Stimulated activated naive CD8-positive, alpha-beta T cell treated with anti-CD3 and anti-CD28 coated beads, Interleukin-15, Interleukin-2, amounts not matched to agents 100 ng/mL and 50 ng/mL, for 24 hours (primary cell): ENCODE measurements around the gene SLC35A2.

Experiments
- H3K27ac Mint-ChIP-seq: one replicate; pipeline ENCODE4 v1.8.0; 2021; ENCODE audit warnings: mild to moderate bottlenecking, mixed read lengths
- H3K27me3 Mint-ChIP-seq: one replicate; pipeline ENCODE4 v1.8.0; 2021; ENCODE audit warnings: mixed read lengths
- H3K36me3 Mint-ChIP-seq: one replicate; pipeline ENCODE4 v1.8.0; 2021; ENCODE audit warnings: low read depth, mixed read lengths
- H3K4me1 Mint-ChIP-seq: one replicate; pipeline ENCODE4 v1.8.0; 2021; ENCODE audit warnings: low read depth, mixed read lengths
- H3K4me3 Mint-ChIP-seq: one replicate; pipeline ENCODE4 v1.8.0; 2021; ENCODE audit warnings: mild to moderate bottlenecking, mixed read lengths
- H3K9me3 Mint-ChIP-seq: one replicate; pipeline ENCODE4 v1.8.0; 2021; ENCODE audit warnings: mixed read lengths

SLC35A2 gene

GRCh38 chrX:48918301-48918642, 6.8 kb upstream of the SLC35A2 start:
- Mint-ChIP-seq H3K36me3 (peaks cover 61% of the 10 kb centered on the region), H3K27ac (peak overlapping the region; percentile 90), H3K4me1 (peaks cover 70% of the 10 kb centered on the region), H3K4me3 (peak overlapping the region; percentile 96), H3K27me3 (no peaks in the 10 kb centered on the region), H3K9me3 (no peaks in the 10 kb centered on the region)

DNA sequence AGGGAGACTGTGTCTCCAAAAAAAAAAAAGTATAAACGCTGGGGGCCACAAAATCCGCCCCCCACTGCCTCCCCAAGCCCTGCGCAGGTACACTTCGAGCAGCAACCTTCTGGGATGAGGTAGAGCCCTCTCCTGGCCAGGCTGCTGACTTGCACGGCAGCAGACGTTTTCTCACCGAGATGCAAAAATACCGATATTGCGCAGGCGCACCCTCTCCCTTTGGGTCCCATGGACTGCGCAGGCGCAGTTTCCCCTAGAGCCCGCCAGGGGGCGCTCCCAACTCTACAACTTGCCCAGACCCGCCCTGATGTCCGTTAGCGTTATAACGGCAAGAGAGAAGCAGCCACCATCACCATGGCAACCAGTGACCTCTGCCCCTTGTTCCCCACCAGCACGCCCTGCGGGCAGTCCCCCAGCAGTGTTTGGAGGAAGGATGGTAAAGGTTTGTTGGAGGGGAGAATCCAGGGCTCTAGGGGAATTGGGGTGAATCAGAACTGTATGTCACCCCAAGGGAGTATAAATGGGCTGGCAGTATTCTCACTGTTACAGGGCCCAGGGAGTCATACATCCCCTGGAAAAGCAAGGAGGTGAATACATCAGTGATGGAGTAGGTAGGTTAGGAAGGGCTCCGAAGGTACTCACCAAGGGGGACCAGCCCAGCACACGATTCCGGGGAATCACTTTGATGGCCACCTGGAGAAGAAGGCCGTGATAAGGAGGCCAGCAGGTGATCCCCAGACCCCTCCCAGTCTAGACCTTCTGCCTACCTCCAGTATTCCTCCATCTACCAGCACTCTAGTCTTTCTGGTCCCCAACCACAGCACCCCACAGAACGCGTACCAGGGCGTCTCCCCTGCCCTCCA, 5.9 kb upstream of the SLC35A2 start:
- no peaks in the 10 kb centered on the region for H3K9me3 Mint-ChIP-seq
- H3K27ac Mint-ChIP-seq, result peak overlapping the region; percentile 90
- H3K4me3 Mint-ChIP-seq, result peak overlapping the region; percentile 96
- peaks cover 59% of the 10 kb centered on the region for H3K36me3 Mint-ChIP-seq
- no peaks in the 10 kb centered on the region for H3K27me3 Mint-ChIP-seq
- H3K4me1 Mint-ChIP-seq, result peaks cover 74% of the 10 kb centered on the region

DNA sequence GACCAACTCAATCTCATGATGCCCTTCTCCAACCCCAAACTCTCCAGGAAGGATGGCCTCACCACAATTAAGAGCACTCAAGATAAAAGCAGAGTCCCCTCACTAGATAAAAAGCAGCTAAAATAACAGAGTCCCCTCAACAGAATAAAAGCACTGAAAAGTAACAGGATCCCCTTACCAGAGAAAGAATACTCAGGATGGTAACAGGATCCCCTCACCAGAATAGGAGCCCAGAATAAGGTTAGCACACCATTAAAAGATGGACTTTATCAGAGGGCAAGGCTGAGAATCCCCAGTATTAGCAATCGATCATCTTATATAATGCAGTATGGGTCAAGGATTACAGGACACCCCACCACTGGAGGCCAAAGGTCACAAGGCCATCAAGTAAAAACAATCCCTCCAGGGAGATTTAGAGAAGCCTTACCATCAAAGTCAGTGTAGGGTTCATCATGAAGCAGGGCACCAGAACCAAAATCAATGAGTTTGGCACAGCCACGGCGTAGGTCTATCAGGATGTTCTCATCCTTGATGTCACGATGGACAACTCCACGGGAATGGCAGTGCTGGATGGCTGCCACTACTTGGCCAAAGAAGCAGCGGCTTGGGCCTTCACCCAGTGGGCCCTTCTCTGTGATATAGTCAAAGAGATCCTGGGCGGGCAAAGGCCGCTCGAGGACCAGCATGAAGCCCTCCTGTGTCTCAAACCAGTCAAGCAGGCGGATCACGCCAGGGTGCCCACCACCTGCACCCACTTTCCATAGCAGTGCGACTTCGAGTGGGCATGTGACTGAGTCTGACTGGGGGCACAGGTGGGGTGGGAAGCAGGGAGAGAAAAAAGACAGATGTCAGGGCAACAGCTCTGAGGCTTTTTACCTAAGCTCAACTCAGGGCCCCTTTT, 3.4 kb upstream of the SLC35A2 start:
- peaks cover 71% of the 10 kb centered on the region for H3K4me1 Mint-ChIP-seq

DNA sequence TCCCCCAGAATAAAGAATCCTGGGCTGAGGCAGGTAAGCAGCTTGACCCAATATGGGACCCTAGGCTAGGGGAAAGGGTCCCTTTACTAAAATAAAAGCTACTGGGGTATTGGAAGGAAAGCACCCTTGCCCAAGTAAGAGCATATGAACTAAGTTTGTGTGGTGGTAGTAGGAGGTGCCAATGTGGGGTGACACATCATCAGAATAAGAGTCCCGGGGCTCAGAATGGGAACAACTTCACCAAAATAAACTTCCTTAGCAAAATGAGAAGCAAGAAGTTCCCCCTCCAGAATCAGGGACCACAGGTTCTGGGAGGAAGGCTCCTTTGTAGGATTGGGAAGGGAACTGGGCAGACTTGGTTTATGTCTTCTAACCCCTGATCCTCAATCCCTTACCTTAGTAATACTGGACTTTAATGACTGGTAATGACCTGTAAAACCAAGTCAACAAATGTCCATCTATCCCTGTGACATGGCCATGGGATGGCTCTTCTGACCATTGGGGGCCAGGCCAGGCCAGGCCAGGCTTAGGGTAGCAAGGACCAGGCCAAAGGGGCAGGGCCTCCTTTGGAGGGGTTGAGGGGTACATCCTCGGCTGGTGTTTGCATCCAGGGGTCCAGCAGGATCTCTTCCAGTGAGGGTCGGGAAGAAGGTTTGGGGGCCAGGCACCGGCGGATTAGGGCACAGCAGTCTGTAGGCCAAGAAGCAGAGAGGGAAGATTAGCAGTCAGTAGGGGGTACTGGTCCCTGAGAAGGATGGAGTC, 2.3 kb upstream of the SLC35A2 start:
- Mint-ChIP-seq H3K27ac (peak overlapping the region; percentile 65), H3K9me3 (no peaks in the 10 kb centered on the region), H3K4me3 (peak overlapping the region; percentile 96), H3K4me1 (peaks cover 62% of the 10 kb centered on the region), H3K36me3 (peaks cover 62% of the 10 kb centered on the region), H3K27me3 (no peaks in the 10 kb centered on the region)

More for the DNA sequence above, 3.4 kb upstream of the SLC35A2 start:
- Mint-ChIP-seq H3K4me3 (peak overlapping the region; percentile 96), H3K27ac (peak overlapping the region; percentile 55), H3K36me3 (peaks cover 65% of the 10 kb centered on the region), H3K9me3 (no peaks in the 10 kb centered on the region), H3K27me3 (no peaks in the 10 kb centered on the region)

- Mint-ChIP-seq H3K4me1 (peaks cover 55% of the 10 kb centered on the region), H3K4me3 (peak overlapping the region; percentile 96), H3K27ac (peak overlapping the region; percentile 95), H3K9me3 (no peaks in the 10 kb centered on the region), H3K27me3 (no peaks in the 10 kb centered on the region), H3K36me3 (peaks cover 41% of the 10 kb centered on the region)
Measured at GRCh38 chrX:48910926-48911411, 477 bp downstream of the SLC35A2 start.

DNA sequence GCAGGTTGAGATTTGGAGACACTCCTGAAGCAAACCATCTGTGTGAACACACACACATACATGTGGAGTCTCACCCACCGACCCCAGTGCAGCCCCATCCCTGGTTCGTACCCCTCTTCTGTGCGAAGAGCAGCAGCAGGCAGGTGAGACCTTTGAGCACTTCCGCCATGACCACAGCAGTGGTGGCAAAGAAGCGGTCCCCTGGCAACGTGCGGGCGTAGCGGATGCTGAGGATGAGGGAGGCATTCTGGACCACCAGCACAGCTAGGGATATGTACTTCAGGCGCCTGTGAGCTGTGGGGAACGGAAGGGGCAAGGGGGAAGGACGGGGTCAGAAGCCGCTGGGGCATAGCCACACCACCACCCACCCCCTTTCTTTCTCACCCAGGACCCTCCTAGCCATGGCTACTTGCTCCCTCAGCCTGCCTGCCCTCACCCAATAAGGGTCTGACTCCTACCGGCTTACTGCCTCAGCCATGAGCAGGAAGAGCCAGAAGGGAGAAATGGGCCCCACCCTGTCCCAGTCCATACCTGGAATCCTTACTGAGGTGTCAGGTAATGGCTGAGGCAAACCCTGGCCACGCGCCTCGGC, 1.6 kb downstream of the SLC35A2 start:
- peaks cover 33% of the 10 kb centered on the region for H3K36me3 Mint-ChIP-seq
- peaks cover 45% of the 10 kb centered on the region for H3K4me1 Mint-ChIP-seq
- no peaks in the 10 kb centered on the region for H3K9me3 Mint-ChIP-seq
- no peaks in the 10 kb centered on the region for H3K27me3 Mint-ChIP-seq
- peak overlapping the region; percentile 96 for H3K4me3 Mint-ChIP-seq
- no peak overlapping the region for H3K27ac Mint-ChIP-seq

GRCh38 chrX:48908600-48908999, 2.8 kb downstream of the SLC35A2 start:
- H3K27me3 Mint-ChIP-seq, result no peaks in the 10 kb centered on the region
- no peak overlapping the region for H3K27ac Mint-ChIP-seq
- H3K4me3 Mint-ChIP-seq, result no peak overlapping the region
- H3K4me1 Mint-ChIP-seq, result peaks cover 33% of the 10 kb centered on the region
- H3K36me3 Mint-ChIP-seq, result peaks cover 22% of the 10 kb centered on the region
- no peaks in the 10 kb centered on the region for H3K9me3 Mint-ChIP-seq

GRCh38 chrX:48905090-48905790, 6.2 kb downstream of the SLC35A2 start:
- no peak overlapping the region for H3K4me3 Mint-ChIP-seq
- H3K36me3 Mint-ChIP-seq, result peaks cover 15% of the 10 kb centered on the region
- H3K9me3 Mint-ChIP-seq, result no peaks in the 10 kb centered on the region
- no peak overlapping the region for H3K27ac Mint-ChIP-seq
- peaks cover under 1% of the 10 kb centered on the region for H3K4me1 Mint-ChIP-seq
- no peaks in the 10 kb centered on the region for H3K27me3 Mint-ChIP-seq

GRCh38 chrX:48904626-48905025, 6.8 kb downstream of the SLC35A2 start:
- no peaks in the 10 kb centered on the region for H3K9me3 Mint-ChIP-seq
- H3K36me3 Mint-ChIP-seq, result peaks cover 15% of the 10 kb centered on the region
- H3K4me3 Mint-ChIP-seq, result no peak overlapping the region
- no peaks in the 10 kb centered on the region for H3K27me3 Mint-ChIP-seq
- H3K4me1 Mint-ChIP-seq, result no peaks in the 10 kb centered on the region
- H3K27ac Mint-ChIP-seq, result no peak overlapping the region

DNA sequence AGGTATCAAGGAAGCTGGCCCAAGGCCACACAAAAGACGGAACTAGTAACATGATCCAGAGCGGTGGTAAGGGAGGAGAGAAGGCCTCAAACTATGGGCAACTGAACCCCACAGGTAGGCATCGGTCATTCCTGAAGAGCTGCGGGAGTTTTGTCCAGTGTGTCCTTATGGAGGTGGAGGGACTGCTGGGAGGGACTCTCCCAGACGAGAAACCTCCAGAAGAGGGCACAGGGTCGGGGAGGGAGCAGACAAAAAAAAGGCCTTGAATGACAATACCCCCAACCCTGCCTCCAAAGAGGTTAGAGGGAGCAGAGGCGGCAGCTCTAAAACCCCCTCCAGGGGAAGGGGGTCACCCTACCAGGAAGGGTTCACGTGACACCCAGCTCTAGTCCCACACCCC, 7.3 kb downstream of the SLC35A2 start:
- no peak overlapping the region for H3K4me3 Mint-ChIP-seq
- H3K36me3 Mint-ChIP-seq, result peaks cover 15% of the 10 kb centered on the region
- H3K27me3 Mint-ChIP-seq, result no peaks in the 10 kb centered on the region
- no peak overlapping the region for H3K27ac Mint-ChIP-seq
- no peaks in the 10 kb centered on the region for H3K9me3 Mint-ChIP-seq
- H3K4me1 Mint-ChIP-seq, result no peaks in the 10 kb centered on the region

GRCh38 chrX:48903290-48903689, 8.2 kb downstream of the SLC35A2 start:
- H3K27ac Mint-ChIP-seq, result peak overlapping the region; percentile 49
- H3K36me3 Mint-ChIP-seq, result peaks cover 15% of the 10 kb centered on the region
- no peaks in the 10 kb centered on the region for H3K9me3 Mint-ChIP-seq
- H3K27me3 Mint-ChIP-seq, result no peaks in the 10 kb centered on the region
- peaks cover 3% of the 10 kb centered on the region for H3K4me1 Mint-ChIP-seq
- H3K4me3 Mint-ChIP-seq, result no peak overlapping the region

- Mint-ChIP-seq H3K27me3 (no peaks in the 10 kb centered on the region), H3K4me3 (no peak overlapping the region), H3K36me3 (peaks cover 15% of the 10 kb centered on the region), H3K27ac (no peak overlapping the region), H3K9me3 (no peaks in the 10 kb centered on the region), H3K4me1 (peaks cover 8% of the 10 kb centered on the region)
Measured at GRCh38 chrX:48902776-48903175, 8.7 kb downstream of the SLC35A2 start.

DNA sequence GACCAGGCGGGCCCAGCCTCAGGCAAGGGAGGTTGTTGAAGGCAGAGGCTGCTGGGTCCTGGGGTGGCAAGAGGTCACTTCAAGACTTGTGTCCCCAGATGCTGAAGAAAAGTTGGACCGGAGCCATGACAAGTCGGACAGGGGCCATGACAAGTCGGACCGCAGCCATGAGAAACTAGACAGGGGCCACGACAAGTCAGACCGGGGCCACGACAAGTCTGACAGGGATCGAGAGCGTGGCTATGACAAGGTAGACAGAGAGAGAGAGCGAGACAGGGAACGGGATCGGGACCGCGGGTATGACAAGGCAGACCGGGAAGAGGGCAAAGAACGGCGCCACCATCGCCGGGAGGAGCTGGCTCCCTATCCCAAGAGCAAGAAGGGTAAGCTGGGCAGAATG, 9.3 kb downstream of the SLC35A2 start:
- Mint-ChIP-seq H3K4me1 (peaks cover 10% of the 10 kb centered on the region), H3K27me3 (no peaks in the 10 kb centered on the region), H3K9me3 (no peaks in the 10 kb centered on the region), H3K36me3 (peaks cover 15% of the 10 kb centered on the region), H3K4me3 (no peak overlapping the region), H3K27ac (no peak overlapping the region)

DNA sequence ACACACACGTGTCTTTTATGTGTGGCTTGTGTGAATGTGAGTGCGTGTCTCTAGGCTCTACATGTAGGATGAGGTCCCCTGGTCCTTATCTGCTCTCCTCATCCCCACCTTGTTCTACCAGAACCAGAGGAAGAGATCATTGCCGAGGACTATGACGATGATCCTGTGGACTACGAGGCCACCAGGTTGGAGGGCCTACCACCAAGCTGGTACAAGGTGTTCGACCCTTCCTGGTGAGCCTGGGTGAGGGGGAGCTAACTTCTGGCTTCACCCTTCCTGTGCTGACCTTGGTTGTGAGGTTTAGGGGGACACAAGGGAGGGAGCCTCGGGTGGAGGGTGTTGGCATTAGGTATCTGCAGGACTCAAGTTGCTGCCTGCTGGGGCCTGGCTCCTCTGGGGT, 10.4 kb downstream of the SLC35A2 start:
- H3K4me1 Mint-ChIP-seq, result peaks cover 19% of the 10 kb centered on the region
- H3K36me3 Mint-ChIP-seq, result peaks cover 15% of the 10 kb centered on the region
- no peak overlapping the region for H3K4me3 Mint-ChIP-seq
- H3K27ac Mint-ChIP-seq, result no peak overlapping the region
- H3K9me3 Mint-ChIP-seq, result no peaks in the 10 kb centered on the region
- no peaks in the 10 kb centered on the region for H3K27me3 Mint-ChIP-seq
